HEK293 (cell line): ENCODE measurements around the gene PROB1.

Experiments
- CTCF ChIA-PET: fragments of 350-600 bp; formaldehyde crosslinking; extraction: SDS; loops from one replicate; lab custom pipeline; 2021; ENCODE audit warnings: antibody characterized with exemption; lab: Yijun Ruan, JAX
- POLR2A ChIA-PET: fragments of 300-600 bp; formaldehyde crosslinking; extraction: SDS; loops from one replicate; lab custom pipeline; 2020; ENCODE audit warnings: antibody characterized with exemption, inconsistent platforms; lab: Yijun Ruan, JAX
- H3K27ac ChIP-seq: fragments of 200-500 bp; sonication (Bioruptor generic); 2 replicates; pipeline ENCODE4 v1.5.1; 2014; ENCODE audit warnings: low read depth, low read length, control low read depth, inconsistent platforms; ENCODE audit errors: extremely low read depth
- H3K36me3 ChIP-seq, 2 experiments: fragments of 200-500 bp in 1 of 2; sonication (Bioruptor generic) in 1 of 2; 1 replicate in 1 of 2; 2 replicates in 1 of 2; pipeline ENCODE4 v1.5.1; 2014 to 2017; ENCODE audit warnings: inconsistent platforms in 2 of 2, low read length in 2 of 2; ENCODE audit not compliant: control insufficient read depth in 2 of 2, insufficient read depth in 1 of 2
- H3K4me1 ChIP-seq: fragments of 200-500 bp; sonication (Bioruptor generic); 2 replicates; pipeline ENCODE4 v1.5.1; 2014; ENCODE audit warnings: mild to moderate bottlenecking, low read length, inconsistent platforms; ENCODE audit not compliant: control insufficient read depth, insufficient read depth
- H3K4me3 ChIP-seq: 2 replicates; pipeline ENCODE4 v1.5.1; 2011; ENCODE audit warnings: low read depth, mild to moderate bottlenecking, control low read depth, low read length, moderate library complexity
- H3K9me3 ChIP-seq: fragments of 200-500 bp; sonication (Bioruptor generic); 2 replicates; pipeline ENCODE4 v1.5.1; 2014; ENCODE audit warnings: low read depth, low read length, inconsistent platforms; ENCODE audit not compliant: control insufficient read depth, insufficient read depth
- OSR2 ChIP-seq: fragments of 450-650 bp; formaldehyde crosslinking; IDR thresholded peaks from 2 replicates; pipeline ENCODE4 v1.5.1; 2016; ENCODE audit warnings: missing biosample characterization, missing genetic modification characterization
- PATZ1 ChIP-seq: fragments of 450-650 bp; formaldehyde crosslinking; IDR thresholded peaks from 2 replicates; pipeline ENCODE4 v1.5.1; 2016; ENCODE audit warnings: missing biosample characterization, missing genetic modification characterization
- SCRT2 ChIP-seq: fragments of 450-650 bp; formaldehyde crosslinking; IDR thresholded peaks from 2 replicates; pipeline ENCODE4 v1.5.1; 2016; ENCODE audit warnings: missing biosample characterization, missing genetic modification characterization
- SP7 ChIP-seq: fragments of 450-650 bp; formaldehyde crosslinking; IDR thresholded peaks from 2 replicates; pipeline ENCODE4 v1.5.1; 2016; ENCODE audit warnings: missing biosample characterization, missing genetic modification characterization
- TRIM28 ChIP-seq: IDR thresholded peaks from 2 replicates; pipeline ENCODE4 v1.6.1; 2011; ENCODE audit warnings: low read length, control low read depth, borderline replicate concordance
- YY1 ChIP-seq: fragments of 450-650 bp; formaldehyde crosslinking; IDR thresholded peaks from 2 replicates; pipeline ENCODE4 v1.5.1; 2018; ENCODE audit warnings: missing biosample characterization, missing genetic modification characterization
- ZBTB10 ChIP-seq: fragments of 450-650 bp; formaldehyde crosslinking; IDR thresholded peaks from 2 replicates; pipeline ENCODE4 v1.5.1; 2016; ENCODE audit warnings: missing biosample characterization, missing genetic modification characterization
- ZBTB44 ChIP-seq: fragments of 450-650 bp; IDR thresholded peaks from 2 replicates; pipeline ENCODE4 v1.5.1; 2018; ENCODE audit warnings: missing biosample characterization, mild to moderate bottlenecking, missing genetic modification characterization
- ZFP69B ChIP-seq: fragments of 450-650 bp; formaldehyde crosslinking; IDR thresholded peaks from 2 replicates; pipeline ENCODE4 v1.5.1; 2016; ENCODE audit warnings: missing biosample characterization, missing genetic modification characterization
- ZNF211 ChIP-seq: fragments of 450-650 bp; formaldehyde crosslinking; IDR thresholded peaks from 2 replicates; pipeline ENCODE4 v1.5.1; 2016; ENCODE audit warnings: low read depth, missing biosample characterization, missing genetic modification characterization
- ZNF223 ChIP-seq: fragments of 450-650 bp; formaldehyde crosslinking; IDR thresholded peaks from 2 replicates; pipeline ENCODE4 v1.5.1; 2016; ENCODE audit warnings: missing biosample characterization, missing genetic modification characterization
- ZNF239 ChIP-seq: fragments of 450-650 bp; formaldehyde crosslinking; IDR thresholded peaks from 2 replicates; pipeline ENCODE4 v1.5.1; 2016; ENCODE audit warnings: missing biosample characterization, missing genetic modification characterization
- ZNF292 ChIP-seq: fragments of 450-650 bp; formaldehyde crosslinking; IDR thresholded peaks from 2 replicates; pipeline ENCODE4 v1.5.1; 2016; ENCODE audit warnings: low read depth, missing biosample characterization, missing genetic modification characterization, borderline replicate concordance
- ZNF311 ChIP-seq: fragments of 450-650 bp; formaldehyde crosslinking; IDR thresholded peaks from 2 replicates; pipeline ENCODE4 v1.5.1; 2017; ENCODE audit warnings: missing biosample characterization, missing genetic modification characterization, borderline replicate concordance
- ZNF501 ChIP-seq: fragments of 450-650 bp; formaldehyde crosslinking; IDR thresholded peaks from 2 replicates; pipeline ENCODE4 v1.5.1; 2016; ENCODE audit warnings: missing biosample characterization, missing genetic modification characterization
- ZNF654 ChIP-seq: fragments of 450-650 bp; formaldehyde crosslinking; IDR thresholded peaks from 2 replicates; pipeline ENCODE4 v1.5.1; 2016; ENCODE audit warnings: low read depth, missing biosample characterization, missing genetic modification characterization
- ZNF830 ChIP-seq: fragments of 450-650 bp; IDR thresholded peaks from 2 replicates; pipeline ENCODE4 v1.5.0; 2018; ENCODE audit warnings: missing biosample characterization, missing genetic modification characterization, low read depth, mild to moderate bottlenecking, moderate library complexity
- ZXDB ChIP-seq: fragments of 450-650 bp; formaldehyde crosslinking; IDR thresholded peaks from 2 replicates; pipeline ENCODE4 v1.5.1; 2016; ENCODE audit warnings: missing biosample characterization, missing genetic modification characterization
- TF ChIP-seq, protein P1 (sequence below): fragments of 450-650 bp; formaldehyde crosslinking; conservative IDR thresholded peaks from 2 replicates; pipeline ENCODE4 v1.5.1; 2016; ENCODE audit warnings: low read depth, missing biosample characterization, missing genetic modification characterization
- TF ChIP-seq, protein P2 (sequence below): fragments of 450-650 bp; formaldehyde crosslinking; IDR thresholded peaks from 2 replicates; pipeline ENCODE4 v1.5.1; 2016; ENCODE audit warnings: missing biosample characterization, missing genetic modification characterization, borderline replicate concordance

Gene PROB1

DNA sequence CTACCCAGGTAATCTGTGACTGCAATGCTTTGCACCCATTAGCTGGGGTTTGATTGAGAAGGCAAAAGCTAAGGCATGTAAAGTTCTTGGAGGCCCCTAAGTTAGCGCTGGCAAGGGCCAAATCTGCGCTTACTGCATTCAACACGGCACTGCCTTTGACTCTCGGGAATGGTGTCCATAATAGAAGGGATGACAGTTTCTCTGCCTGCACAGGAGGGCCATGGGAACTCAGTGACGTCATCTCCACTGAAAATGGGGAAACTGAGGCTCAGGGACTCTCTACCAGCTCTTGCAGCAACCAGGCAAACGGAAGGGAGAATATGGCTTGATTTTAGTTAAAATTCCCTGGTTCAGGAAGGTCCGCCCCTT is 8.5 kb upstream of the PROB1 start (continued):
- no peak for TF ChIP-seq ZBTB10
- no peak for TF ChIP-seq ZNF292 (tag by site-specific recombination)
- TF ChIP-seq ZNF223 = no peak
- no peak for TF ChIP-seq YY1 (tag by site-specific recombination)

- peaks cover 5% of the 10 kb centered on the region; the same call in 1 of the 2 replicates for H3K4me1 ChIP-seq
- H3K9me3 ChIP-seq = no peaks in the 10 kb centered on the region
- H3K4me3 ChIP-seq = no peak overlapping the region
- ChIA-PET CTCF (interaction anchor here (0.5 to 2.8 kb wide), 21 partner anchors 9 to 1102 kb away, joined by 3 to 18 read pairs (median 3); no protein-coding TSS in a partner anchor), POLR2A (interaction anchor here (1.4 to 2.3 kb wide), 2 partner anchors 36 to 109 kb away, joined by 3 to 8 read pairs; partner anchors contain the start of genes DNAJC18 and MATR3)
- H3K36me3 ChIP-seq = peaks cover 0 to 12% of the 10 kb centered on the region in 2 experiments; a peak in 2 of 3 replicates
- H3K27ac ChIP-seq = no peak overlapping the region
- TF ChIP-seq TRIM28 = 0 out of 2 replicates have a peak, but pooled peaks have one; percentile 17
- TF ChIP-seq ZBTB44 (tag by site-specific recombination) = no peak
- TF ChIP-seq ZXDB (tag by site-specific recombination) = no peak
- TF ChIP-seq, protein P1, sequence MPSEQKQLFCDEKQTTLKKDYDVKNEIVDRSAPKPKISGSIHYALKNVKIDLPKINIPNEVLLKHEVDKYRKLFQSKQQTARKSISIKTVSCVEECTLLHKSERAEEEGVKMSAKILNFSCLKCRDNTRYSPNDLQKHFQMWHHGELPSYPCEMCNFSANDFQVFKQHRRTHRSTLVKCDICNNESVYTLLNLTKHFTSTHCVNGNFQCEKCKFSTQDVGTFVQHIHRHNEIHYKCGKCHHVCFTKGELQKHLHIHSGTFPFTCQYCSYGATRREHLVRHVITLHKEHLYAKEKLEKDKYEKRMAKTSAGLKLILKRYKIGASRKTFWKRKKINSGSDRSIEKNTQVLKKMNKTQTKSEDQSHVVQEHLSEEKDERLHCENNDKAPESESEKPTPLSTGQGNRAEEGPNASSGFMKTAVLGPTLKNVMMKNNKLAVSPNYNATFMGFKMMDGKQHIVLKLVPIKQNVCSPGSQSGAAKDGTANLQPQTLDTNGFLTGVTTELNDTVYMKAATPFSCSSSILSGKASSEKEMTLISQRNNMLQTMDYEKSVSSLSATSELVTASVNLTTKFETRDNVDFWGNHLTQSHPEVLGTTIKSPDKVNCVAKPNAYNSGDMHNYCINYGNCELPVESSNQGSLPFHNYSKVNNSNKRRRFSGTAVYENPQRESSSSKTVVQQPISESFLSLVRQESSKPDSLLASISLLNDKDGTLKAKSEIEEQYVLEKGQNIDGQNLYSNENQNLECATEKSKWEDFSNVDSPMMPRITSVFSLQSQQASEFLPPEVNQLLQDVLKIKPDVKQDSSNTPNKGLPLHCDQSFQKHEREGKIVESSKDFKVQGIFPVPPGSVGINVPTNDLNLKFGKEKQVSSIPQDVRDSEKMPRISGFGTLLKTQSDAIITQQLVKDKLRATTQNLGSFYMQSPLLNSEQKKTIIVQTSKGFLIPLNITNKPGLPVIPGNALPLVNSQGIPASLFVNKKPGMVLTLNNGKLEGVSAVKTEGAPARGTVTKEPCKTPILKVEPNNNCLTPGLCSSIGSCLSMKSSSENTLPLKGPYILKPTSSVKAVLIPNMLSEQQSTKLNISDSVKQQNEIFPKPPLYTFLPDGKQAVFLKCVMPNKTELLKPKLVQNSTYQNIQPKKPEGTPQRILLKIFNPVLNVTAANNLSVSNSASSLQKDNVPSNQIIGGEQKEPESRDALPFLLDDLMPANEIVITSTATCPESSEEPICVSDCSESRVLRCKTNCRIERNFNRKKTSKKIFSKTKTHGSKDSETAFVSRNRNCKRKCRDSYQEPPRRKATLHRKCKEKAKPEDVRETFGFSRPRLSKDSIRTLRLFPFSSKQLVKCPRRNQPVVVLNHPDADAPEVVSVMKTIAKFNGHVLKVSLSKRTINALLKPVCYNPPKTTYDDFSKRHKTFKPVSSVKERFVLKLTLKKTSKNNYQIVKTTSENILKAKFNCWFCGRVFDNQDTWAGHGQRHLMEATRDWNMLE (tag by site-specific recombination) = no peak
- TF ChIP-seq ZNF830 (tag by site-specific recombination) = no peak
- no peak for TF ChIP-seq OSR2 (tag by site-specific recombination)
- TF ChIP-seq ZNF239 = no peak
- TF ChIP-seq ZNF311 (tag by site-specific recombination) = no peak
- 0 out of 2 replicates have a peak, but pooled peaks have one; percentile 15 for TF ChIP-seq SP7 (tag by site-specific recombination)
- TF ChIP-seq ZNF654 = peak; percentile 37
- TF ChIP-seq ZNF292 (tag by site-specific recombination) = no peak
- TF ChIP-seq ZNF211 (tag by site-specific recombination) = no peak
- TF ChIP-seq PATZ1 (tag by site-specific recombination) = no peak
- no peak for TF ChIP-seq SCRT2 (tag by site-specific recombination)
- TF ChIP-seq, protein P2, sequence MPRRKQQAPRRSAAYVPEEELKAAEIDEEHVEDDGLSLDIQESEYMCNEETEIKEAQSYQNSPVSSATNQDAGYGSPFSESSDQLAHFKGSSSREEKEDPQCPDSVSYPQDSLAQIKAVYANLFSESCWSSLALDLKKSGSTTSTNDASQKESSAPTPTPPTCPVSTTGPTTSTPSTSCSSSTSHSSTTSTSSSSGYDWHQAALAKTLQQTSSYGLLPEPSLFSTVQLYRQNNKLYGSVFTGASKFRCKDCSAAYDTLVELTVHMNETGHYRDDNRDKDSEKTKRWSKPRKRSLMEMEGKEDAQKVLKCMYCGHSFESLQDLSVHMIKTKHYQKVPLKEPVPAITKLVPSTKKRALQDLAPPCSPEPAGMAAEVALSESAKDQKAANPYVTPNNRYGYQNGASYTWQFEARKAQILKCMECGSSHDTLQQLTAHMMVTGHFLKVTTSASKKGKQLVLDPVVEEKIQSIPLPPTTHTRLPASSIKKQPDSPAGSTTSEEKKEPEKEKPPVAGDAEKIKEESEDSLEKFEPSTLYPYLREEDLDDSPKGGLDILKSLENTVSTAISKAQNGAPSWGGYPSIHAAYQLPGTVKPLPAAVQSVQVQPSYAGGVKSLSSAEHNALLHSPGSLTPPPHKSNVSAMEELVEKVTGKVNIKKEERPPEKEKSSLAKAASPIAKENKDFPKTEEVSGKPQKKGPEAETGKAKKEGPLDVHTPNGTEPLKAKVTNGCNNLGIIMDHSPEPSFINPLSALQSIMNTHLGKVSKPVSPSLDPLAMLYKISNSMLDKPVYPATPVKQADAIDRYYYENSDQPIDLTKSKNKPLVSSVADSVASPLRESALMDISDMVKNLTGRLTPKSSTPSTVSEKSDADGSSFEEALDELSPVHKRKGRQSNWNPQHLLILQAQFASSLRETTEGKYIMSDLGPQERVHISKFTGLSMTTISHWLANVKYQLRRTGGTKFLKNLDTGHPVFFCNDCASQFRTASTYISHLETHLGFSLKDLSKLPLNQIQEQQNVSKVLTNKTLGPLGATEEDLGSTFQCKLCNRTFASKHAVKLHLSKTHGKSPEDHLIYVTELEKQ = no peak
- TF ChIP-seq ZFP69B (tag by site-specific recombination) = no peak
- TF ChIP-seq ZNF501 (tag by site-specific recombination) = no peak
These were observed 7.8 kb upstream of the PROB1 start for GRCh38 chr5:139402561-139403158.
